Muscle layer of colon (tissue), 2 donors: Measurements from ENCODE around the gene ANKMY1.
"Not testable (repeated sequence)": the region's sequence is repeated elsewhere in the genome, so short reads cannot be mapped to it uniquely, and the experiment has no call there.

ENCODE experiments used
- H3K27ac ChIP-seq: one replicate; pipeline ENCODE4 v1.7.0; 2013; ENCODE audit warnings: low read depth, mild to moderate bottlenecking, low read length, moderate library complexity
- H3K27me3 ChIP-seq, 2 donors: one replicate each; pipeline ENCODE4 v1.7.0; 2013; ENCODE audit warnings: low read length in 2 of 2, mild to moderate bottlenecking in 2 of 2; ENCODE audit not compliant: insufficient read depth in 2 of 2, control insufficient read depth in 1 of 2
- H3K36me3 ChIP-seq: one replicate; pipeline ENCODE4 v1.7.0; 2013; ENCODE audit warnings: mild to moderate bottlenecking, low read length; ENCODE audit not compliant: insufficient read depth
- H3K4me1 ChIP-seq: one replicate; pipeline ENCODE4 v1.7.0; 2013; ENCODE audit warnings: mild to moderate bottlenecking, low read length; ENCODE audit not compliant: insufficient read depth
- H3K4me3 ChIP-seq, 2 donors: one replicate each; pipeline ENCODE4 v1.7.0; 2013; ENCODE audit warnings: low read length in 2 of 2, low read depth in 1 of 2, mild to moderate bottlenecking in 1 of 2, moderate library complexity in 1 of 2
- H3K9ac ChIP-seq: one replicate; pipeline ENCODE4 v1.7.0; 2013; ENCODE audit warnings: low read length
- H3K9me3 ChIP-seq: one replicate; pipeline ENCODE4 v1.7.0; 2013; ENCODE audit warnings: mild to moderate bottlenecking, low read length
- donor health status: abdominal sarcoma.
- donor health status: Adenocarcinoma of cecum.

ANKMY1 gene

DNA sequence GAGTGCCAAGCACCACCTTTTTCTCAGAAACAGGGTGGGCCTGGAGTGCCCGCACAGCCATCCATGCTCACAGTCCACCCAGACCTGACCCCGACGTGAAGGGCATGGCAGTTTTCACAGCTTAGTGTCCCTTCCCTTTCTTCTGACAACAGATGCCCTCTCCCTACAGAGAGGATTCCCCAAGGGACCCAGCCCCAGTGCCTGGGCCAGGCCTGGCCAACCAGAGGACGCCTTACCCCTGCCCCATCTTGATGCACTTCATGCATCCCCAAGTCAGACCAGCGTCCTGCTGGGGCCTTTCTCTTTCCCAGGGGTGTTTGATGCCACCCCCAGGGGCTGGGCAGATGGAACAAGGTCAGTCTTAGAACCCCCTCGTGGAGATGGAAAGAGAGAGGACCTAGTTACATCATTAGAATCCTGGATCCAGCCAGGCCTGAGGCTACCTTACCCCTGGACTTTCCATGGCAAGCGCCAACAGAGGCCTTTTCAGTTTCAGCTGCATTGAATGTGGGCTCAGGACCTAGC, 3.8 kb downstream of the ANKMY1 start:
- no peak overlapping the region for H3K27ac ChIP-seq
- no peak overlapping the region for H3K9ac ChIP-seq
- H3K4me3 ChIP-seq = no peak overlapping the region
- peaks cover 0 to 16% of the 10 kb centered on the region in 2 donors for H3K27me3 ChIP-seq
- peaks cover 7% of the 10 kb centered on the region for H3K4me1 ChIP-seq
- H3K36me3 ChIP-seq = no peaks in the 10 kb centered on the region
- no peaks in the 10 kb centered on the region for H3K9me3 ChIP-seq

DNA sequence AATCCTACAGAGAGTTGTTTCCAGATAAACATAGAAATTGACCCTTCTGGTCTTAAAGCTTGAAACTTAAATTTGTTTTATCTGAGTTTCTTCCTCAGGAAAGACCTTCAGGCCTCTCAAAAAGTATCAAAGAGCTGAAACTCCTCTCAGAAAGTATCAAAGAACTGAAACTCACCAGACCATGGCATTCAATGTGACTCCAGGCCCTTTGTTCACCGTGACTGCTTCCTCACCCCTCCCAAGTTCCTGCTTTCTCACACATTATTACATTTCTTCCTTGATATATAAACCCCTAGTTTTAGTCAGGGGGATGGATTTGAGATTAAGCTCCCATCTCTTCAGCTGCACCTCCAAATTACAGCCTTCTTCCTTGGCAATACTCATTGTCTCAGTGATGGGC, 6.0 kb downstream of the ANKMY1 start:
- Histone ChIP-seq H3K36me3 (no peaks in the 10 kb centered on the region), H3K27ac (no peak overlapping the region), H3K27me3 (peaks cover 0 to 2% of the 10 kb centered on the region in 2 donors), H3K4me1 (no peaks in the 10 kb centered on the region), H3K9ac (no peak overlapping the region), H3K9me3 (no peaks in the 10 kb centered on the region), H3K4me3 (no peak overlapping the region)

DNA sequence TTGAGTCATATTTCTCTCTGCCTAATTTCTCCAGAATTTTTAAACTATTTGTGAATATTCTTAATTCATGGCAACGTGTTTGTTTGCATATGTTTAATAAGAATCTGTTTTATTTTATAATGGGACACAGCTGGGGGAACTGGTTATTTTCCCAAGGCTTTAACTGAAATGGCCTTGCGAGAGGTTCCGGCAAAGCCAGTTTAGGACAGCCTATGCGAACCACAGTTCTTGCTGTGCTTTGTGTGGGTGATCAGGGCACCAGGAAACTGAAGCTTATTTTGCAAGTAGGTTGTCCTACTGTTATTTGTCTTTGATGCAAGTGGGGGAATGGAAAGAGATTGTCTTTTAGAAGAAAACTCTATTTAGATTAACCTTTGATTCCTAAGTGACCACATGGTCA, 6.5 kb downstream of the ANKMY1 start:
- Histone ChIP-seq H3K9ac (no peak overlapping the region), H3K36me3 (no peaks in the 10 kb centered on the region), H3K4me3 (no peak overlapping the region), H3K9me3 (no peaks in the 10 kb centered on the region), H3K4me1 (no peaks in the 10 kb centered on the region), H3K27me3 (no peaks in the 10 kb centered on the region), H3K27ac (no peak overlapping the region)

DNA sequence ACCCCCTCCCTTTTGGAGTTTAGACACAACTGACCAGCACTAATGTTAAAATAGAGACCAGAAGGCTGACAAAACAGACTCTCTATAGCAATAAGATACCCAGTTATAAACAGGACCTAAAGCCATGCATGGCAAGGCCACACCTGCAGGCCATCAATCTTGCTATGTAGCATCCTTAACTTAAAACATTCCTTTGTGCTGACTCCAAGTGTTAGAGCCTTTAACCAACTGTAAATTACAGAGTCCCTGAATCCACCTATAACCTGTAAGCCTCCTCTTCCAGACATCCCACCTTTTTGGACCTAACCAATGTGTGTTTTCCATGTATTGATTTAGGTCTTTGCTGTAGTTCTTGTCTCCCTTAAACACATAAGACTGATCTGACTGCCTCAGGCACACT, 17.9 kb downstream of the ANKMY1 start:
- H3K27ac ChIP-seq = no peak overlapping the region
- no peak overlapping the region for H3K9ac ChIP-seq
- no peaks in the 10 kb centered on the region for H3K4me1 ChIP-seq
- no peak overlapping the region for H3K4me3 ChIP-seq
- no peaks in the 10 kb centered on the region for H3K27me3 ChIP-seq
- no peaks in the 10 kb centered on the region for H3K36me3 ChIP-seq
- no peaks in the 10 kb centered on the region for H3K9me3 ChIP-seq

DNA sequence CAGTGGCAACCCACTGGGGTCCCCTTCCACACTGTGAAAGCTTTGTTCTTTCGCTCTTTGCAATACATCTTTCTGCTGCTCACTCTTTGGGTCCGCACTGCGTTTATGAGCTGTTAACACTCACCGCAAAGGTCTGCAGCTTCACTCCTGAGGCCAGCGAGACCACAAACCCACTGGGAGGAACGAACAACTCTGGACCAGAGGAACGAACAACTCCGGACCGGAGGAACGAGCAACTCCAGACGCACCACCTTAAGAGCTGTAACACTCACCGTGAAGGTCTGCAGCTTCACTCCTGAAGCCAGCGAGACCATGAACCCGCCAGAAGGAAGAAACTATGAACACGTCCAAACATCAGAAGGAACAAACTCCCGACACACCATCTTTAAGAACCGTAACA, 18.7 kb downstream of the ANKMY1 start:
- H3K27ac ChIP-seq, H3K27me3 ChIP-seq, H3K9ac ChIP-seq, H3K4me1 ChIP-seq, H3K36me3 ChIP-seq, H3K4me3 ChIP-seq, H3K9me3 ChIP-seq: not testable (repeated sequence)

DNA sequence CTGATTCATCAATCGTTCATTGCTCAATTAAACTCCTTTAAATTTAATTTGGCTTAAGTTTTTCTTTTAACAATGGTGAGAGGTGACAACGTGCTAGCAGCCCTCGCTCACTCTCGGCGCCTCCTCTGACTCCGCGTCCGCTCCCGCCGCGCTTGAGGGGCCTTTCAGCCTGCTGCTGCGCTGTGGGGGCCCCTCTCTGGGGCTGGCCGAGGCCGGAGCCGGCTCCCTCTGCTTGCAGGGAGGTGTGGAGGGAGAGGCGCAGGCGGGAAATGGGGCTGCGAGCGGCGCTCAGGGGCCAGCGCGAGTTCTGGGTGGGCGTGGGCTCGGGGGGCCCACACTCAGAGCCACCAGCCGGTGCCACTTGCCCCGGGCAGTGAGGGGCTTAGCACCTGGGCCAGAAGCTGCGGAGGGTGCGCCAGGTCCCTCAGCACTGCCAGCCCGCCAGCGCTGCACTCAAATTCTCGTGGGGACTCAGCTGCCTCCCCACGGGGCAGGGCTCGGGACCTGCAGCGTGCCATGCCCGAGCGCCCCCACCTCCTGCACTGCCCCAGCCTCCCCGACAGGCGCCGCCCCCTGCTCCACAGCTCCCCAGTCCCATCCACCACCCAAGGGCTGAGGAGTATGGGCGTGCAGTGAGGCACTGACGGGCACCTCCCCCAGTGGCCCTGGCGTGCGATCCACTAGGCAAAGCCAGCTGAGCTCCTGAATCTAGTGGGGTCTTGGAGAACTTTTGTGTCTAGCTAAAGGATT, 19.6 kb downstream of the ANKMY1 start:
- H3K27me3 ChIP-seq = no peaks in the 10 kb centered on the region
- no peak overlapping the region for H3K4me3 ChIP-seq
- no peak overlapping the region for H3K9ac ChIP-seq
- H3K9me3 ChIP-seq = no peaks in the 10 kb centered on the region
- peaks cover 4% of the 10 kb centered on the region for H3K36me3 ChIP-seq
- H3K27ac ChIP-seq = no peak overlapping the region
- no peaks in the 10 kb centered on the region for H3K4me1 ChIP-seq

DNA sequence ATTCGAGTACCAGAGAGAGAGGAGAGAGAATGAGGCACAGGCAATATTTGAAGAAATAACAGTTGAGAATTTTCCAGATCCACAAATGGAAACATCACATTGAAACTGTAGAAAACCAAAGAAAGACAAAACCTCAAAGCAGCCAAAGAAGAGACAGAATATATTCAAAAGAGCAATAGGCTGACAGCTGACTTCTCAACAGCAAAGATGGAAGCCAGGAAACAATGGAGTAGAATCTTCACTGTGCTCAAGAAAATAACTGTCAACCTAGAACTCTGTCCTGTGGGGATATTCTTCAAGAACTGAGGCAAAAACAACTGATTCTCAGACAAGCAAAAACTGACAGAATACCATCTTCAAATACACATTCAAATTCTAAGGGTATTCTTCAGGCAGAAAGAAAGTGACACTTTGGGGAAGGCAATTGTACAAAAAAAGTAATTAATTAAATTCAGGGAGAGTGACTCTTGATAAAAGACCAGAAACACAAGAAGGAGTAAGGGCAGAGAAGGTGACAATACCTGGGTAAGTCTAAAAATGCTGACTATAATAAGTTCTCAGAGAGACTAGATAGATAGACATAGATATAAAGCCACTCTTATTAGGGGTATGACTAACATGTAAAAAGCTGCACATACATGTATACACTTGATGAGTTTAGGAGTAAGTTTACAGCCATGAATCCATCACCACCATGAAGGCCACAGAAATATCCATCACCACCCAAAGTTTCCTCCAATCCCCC, 25.6 kb downstream of the ANKMY1 start:
- H3K9me3 ChIP-seq = no peaks in the 10 kb centered on the region
- H3K4me1 ChIP-seq = no peaks in the 10 kb centered on the region
- H3K27me3 ChIP-seq = no peaks in the 10 kb centered on the region
- no peak overlapping the region for H3K4me3 ChIP-seq
- H3K9ac ChIP-seq = no peak overlapping the region
- H3K27ac ChIP-seq = no peak overlapping the region
- H3K36me3 ChIP-seq = peaks cover 4% of the 10 kb centered on the region

DNA sequence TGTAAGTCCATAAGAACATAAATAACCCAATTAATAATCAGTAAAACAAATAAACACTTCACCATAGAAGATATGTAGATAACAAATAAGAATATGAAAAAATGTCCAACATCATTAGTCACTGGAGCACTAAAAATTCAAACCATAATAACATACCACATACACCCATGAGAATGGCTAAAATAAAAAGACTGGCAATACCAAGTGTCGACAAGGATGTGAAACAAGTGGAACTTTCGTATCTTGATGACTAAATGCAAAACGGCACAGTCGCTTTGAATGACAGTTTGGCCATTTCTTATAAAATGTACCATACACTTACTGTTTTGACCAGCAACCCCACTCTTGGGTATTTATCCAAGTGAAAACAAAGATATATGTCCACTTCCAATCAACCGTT, 26.8 kb downstream of the ANKMY1 start:
- Histone ChIP-seq H3K9me3 (no peaks in the 10 kb centered on the region), H3K9ac (no peak overlapping the region), H3K4me1 (no peaks in the 10 kb centered on the region), H3K4me3 (no peak overlapping the region), H3K27me3 (no peaks in the 10 kb centered on the region), H3K27ac (no peak overlapping the region), H3K36me3 (peaks cover 4% of the 10 kb centered on the region)

DNA sequence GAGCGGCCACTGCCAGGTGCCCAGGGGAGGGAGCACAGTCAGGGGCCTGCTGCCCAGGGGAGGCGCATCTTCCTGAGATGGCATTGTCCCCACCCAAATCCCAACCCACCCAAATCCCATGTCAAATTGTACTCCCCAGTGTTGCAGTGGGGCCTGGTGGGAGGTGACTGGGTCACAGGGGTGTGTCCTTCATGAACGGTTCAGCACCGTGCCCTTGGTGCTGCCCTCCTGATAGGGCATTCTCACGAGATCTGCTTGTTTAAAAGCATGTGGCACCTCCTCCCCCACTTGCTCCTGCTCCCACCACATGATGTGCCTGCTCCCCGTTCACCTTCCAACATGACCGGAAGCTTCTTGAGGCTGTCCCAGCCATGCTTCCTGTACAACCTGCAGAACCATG, 27.6 kb downstream of the ANKMY1 start:
- Histone ChIP-seq H3K27me3 (no peaks in the 10 kb centered on the region), H3K27ac (no peak overlapping the region), H3K36me3 (peaks cover 4% of the 10 kb centered on the region), H3K4me1 (no peaks in the 10 kb centered on the region), H3K4me3 (no peak overlapping the region), H3K9ac (no peak overlapping the region), H3K9me3 (no peaks in the 10 kb centered on the region)

DNA sequence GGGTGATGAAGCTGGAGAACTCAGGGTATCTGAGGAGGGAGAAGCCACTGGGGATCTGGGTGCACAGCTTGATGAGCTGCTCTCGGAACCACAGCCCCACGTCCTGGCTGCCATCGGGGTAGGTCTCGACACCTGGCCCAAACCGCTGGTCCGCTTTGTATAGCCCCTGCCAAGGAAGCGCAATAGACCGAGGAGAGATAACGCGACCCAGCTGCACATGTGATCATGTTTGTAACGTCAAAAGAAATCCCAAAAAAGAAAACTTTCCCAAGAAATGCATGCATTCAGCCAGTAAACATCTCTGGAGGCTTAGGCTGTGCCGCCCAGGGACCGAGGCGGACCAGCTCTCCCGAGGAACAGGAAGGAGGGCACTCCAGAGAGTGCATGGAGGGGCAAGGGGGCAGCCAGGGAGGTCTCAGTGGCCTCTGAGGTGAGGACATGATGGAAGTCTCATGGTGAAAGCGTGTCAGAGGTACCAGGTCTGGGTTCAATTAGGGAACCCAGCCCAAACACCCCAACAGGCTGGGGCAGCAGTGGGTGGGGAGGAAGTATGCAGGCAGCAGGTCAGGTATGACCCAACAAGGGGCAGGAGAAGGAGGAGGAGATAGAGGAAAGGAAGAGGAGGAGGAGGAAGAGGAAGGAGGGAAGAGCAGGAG, 28.3 kb downstream of the ANKMY1 start:
- no peaks in the 10 kb centered on the region for H3K4me1 ChIP-seq
- no peaks in the 10 kb centered on the region for H3K27me3 ChIP-seq
- no peak overlapping the region for H3K4me3 ChIP-seq
- peaks cover 4% of the 10 kb centered on the region for H3K36me3 ChIP-seq
- no peaks in the 10 kb centered on the region for H3K9me3 ChIP-seq
- H3K9ac ChIP-seq = no peak overlapping the region
- H3K27ac ChIP-seq = no peak overlapping the region

DNA sequence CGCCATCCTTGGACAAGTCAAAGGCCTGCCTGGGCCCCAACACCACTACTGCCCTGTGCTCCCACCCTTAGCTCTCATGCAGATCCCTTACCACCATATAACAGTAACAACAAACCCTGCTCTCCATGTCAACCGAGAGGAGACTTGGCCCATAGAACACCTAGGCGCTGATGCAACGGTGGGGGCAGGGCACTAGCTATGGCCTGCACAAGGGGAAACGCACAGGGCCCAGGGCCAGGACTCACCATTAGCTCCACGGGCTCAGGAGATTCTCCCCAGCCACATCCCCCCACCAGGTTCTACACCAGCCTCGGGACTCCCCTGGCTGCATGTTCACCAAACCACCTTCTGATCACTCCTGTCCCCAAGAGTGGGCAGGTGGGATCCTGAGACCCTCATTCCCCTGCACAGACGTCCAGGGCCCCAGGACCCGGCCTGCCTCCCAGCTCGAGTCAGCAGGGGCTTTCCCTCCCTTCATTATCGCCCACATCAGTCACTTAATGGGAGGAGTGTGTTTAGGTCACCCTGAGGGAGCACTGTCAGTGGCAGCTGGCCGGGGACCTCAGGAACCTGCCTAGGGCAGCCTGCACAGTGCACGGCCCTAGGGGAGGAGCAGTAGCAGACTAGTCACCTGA, 29.3 kb downstream of the ANKMY1 start:
- Histone ChIP-seq H3K9ac (no peak overlapping the region), H3K4me1 (no peaks in the 10 kb centered on the region), H3K27ac (no peak overlapping the region), H3K27me3 (no peaks in the 10 kb centered on the region), H3K9me3 (no peaks in the 10 kb centered on the region), H3K4me3 (no peak overlapping the region), H3K36me3 (peaks cover 6% of the 10 kb centered on the region)
